Measurements from ENCODE around the gene ATP6V0A4.

The ATP6V0A4 gene

GRCh38 chr7:138661069-138661635 is 136.8 kb downstream of the ATP6V0A4 start:
- no peak for TF ChIP-seq CTCF (IDR thresholded peaks at IDR 0.05)
- no peak for TF ChIP-seq ZFX (IDR thresholded peaks at IDR 0.05; ENCODE audit: borderline replicate concordance)
- no peak overlapping the region for H3K27ac ChIP-seq

- no peak for TF ChIP-seq ZFX (IDR thresholded peaks at IDR 0.05; ENCODE audit: borderline replicate concordance)
- TF ChIP-seq CTCF (IDR thresholded peaks at IDR 0.05) = no peak
- H3K27ac ChIP-seq = no peak overlapping the region
These were observed 139.1 kb downstream of the ATP6V0A4 start for GRCh38 chr7:138658889-138659288.

GRCh38 chr7:138657854-138658386 is 140.1 kb downstream of the ATP6V0A4 start:
- TF ChIP-seq ZFX (IDR thresholded peaks at IDR 0.05; ENCODE audit: borderline replicate concordance) (no peak), CTCF (IDR thresholded peaks at IDR 0.05) (no peak)
- no peak overlapping the region for H3K27ac ChIP-seq

- no peak for TF ChIP-seq ZFX (IDR thresholded peaks at IDR 0.05; ENCODE audit: borderline replicate concordance)
- no peak for TF ChIP-seq CTCF (IDR thresholded peaks at IDR 0.05)
These were observed 141.0 kb downstream of the ATP6V0A4 start for GRCh38 chr7:138656952-138657351.

More at GRCh38 chr7:138656952-138657351, 141.0 kb downstream of the ATP6V0A4 start:
- H3K27ac ChIP-seq = no peak overlapping the region

All from 22Rv1 (cell line).